Lung (tissue), 12 donors: Measurements from ENCODE around the gene EIF4A3. TPM values are rescaled to one million over a fixed set of nuclear protein-coding genes. Genes with fewer than 3 reads are reported as not detected.
A peak's percentile ranks its signal among the peaks of the same experiment; 100 is the strongest.

Experiments used
- ATAC-seq: fragments of 200-7000 bp; cut with Tn5 transposase; one replicate; pipeline ENCODE4 v1.9.1; 2020; ENCODE audit warnings: moderate number of reproducible peaks; ENCODE audit not compliant: insufficient read depth, low FRiP score
- DNase-seq, 3 donors: peaks; one replicate each; pipeline ENCODE4 v3.0.0-alpha.2; 2013 to 2017
- H3K27ac ChIP-seq, 2 donors: one replicate each; pipeline ENCODE4 v1.5.1; 2013; ENCODE audit warnings: mild to moderate bottlenecking in 2 of 2, moderate library complexity in 2 of 2, control low read depth in 1 of 2, inconsistent platforms in 1 of 2, low read depth in 1 of 2, low read length in 1 of 2
- H3K27me3 ChIP-seq, 3 donors: one replicate each; pipeline ENCODE4 v1.5.1; 2013; ENCODE audit warnings: low read length in 2 of 3; ENCODE audit not compliant: control insufficient read depth in 3 of 3, insufficient read depth in 3 of 3
- H3K36me3 ChIP-seq, 4 donors: one replicate each; pipeline ENCODE4 v1.5.1; 2013; ENCODE audit warnings: low read length in 4 of 4, mild to moderate bottlenecking in 1 of 4, moderate library complexity in 1 of 4; ENCODE audit not compliant: control insufficient read depth in 4 of 4, insufficient read depth in 4 of 4
- H3K4me1 ChIP-seq, 5 donors: one replicate each; pipeline ENCODE4 v1.5.1; 2013; ENCODE audit warnings: low read length in 5 of 5, mild to moderate bottlenecking in 2 of 5, moderate library complexity in 1 of 5; ENCODE audit not compliant: control insufficient read depth in 5 of 5, insufficient read depth in 5 of 5
- H3K4me3 ChIP-seq: one replicate; pipeline ENCODE4 v1.5.1; 2013; ENCODE audit warnings: mild to moderate bottlenecking, control low read depth, moderate library complexity
- H3K9ac ChIP-seq, 2 donors: one replicate each; pipeline ENCODE4 v1.5.1; 2013; ENCODE audit warnings: low read length in 2 of 2, control low read depth in 1 of 2; ENCODE audit not compliant: insufficient read depth in 1 of 2
- H3K9me3 ChIP-seq, 4 donors: one replicate each; pipeline ENCODE4 v1.5.1; 2013; ENCODE audit warnings: low read length in 3 of 4, mild to moderate bottlenecking in 1 of 4, moderate library complexity in 1 of 4; ENCODE audit not compliant: control insufficient read depth in 4 of 4, insufficient read depth in 3 of 4
- CTCF ChIP-seq: IDR thresholded peaks from 2 replicates; pipeline ENCODE4 v1.5.1; 2012; ENCODE audit warnings: mild to moderate bottlenecking; ENCODE audit errors: control extremely low read depth, extremely low read depth
- WGBS, 2 donors: extraction: QIAGEN DNeasy Blood & Tissue Kit; methylation state at CpG; one replicate each; pipeline ENCODE4 v1.1.7; 2013; 5-methylcytosine and 5-hydroxymethylcytosine counted together
- polyA plus RNA-seq, 2 donors: library from polyadenylated mRNA; stranded (reverse); fragments of 200-250 nt; gene quantifications; one replicate each; pipeline ENCODE4 v1.2.1, GENCODE V29; 2013
- total RNA-seq, 2 donors: library from RNA; depleted of rRNA in 1 of 2; stranded (reverse); fragments of >200 nt in 1 of 2; gene quantifications; one replicate each; pipeline ENCODE4 v1.2.1, GENCODE V29; 2014 to 2021
- donor health status: control.
- donor health status: control.
- donor health status: Bipolar disorder and iron deficiency.
- donor health status: healthy.
- donor health status: DM: yes; HTN: yes; CAD: no.

EIF4A3 gene
- total and polyA plus RNA-seq, 4 donors, result 37.4 to 112 (median 62.4) TPM

- H3K27ac ChIP-seq, result no peak overlapping the region
- H3K27me3 ChIP-seq, result no peaks in the 10 kb centered on the region
- no peak overlapping the region for H3K4me3 ChIP-seq
- 91 to 93% methylated on average over 30 of the region's 30 CpGs for WGBS, 2 donors
- peaks cover 0 to 6% (median 0%) of the 10 kb centered on the region in 4 donors for H3K36me3 ChIP-seq
- DNase-seq, result peak in 1 of 3 donors; percentile 9
- no peak for ATAC-seq
- H3K9ac ChIP-seq, result no peak overlapping the region
- TF ChIP-seq CTCF, result no peak
- no peaks in the 10 kb centered on the region for H3K9me3 ChIP-seq
- peaks cover 0 to 9% (median 0%) of the 10 kb centered on the region in 5 donors for H3K4me1 ChIP-seq
These were observed 37.0 kb downstream of the EIF4A3 start for GRCh38 chr17:80109713-80110446.

- Histone ChIP-seq H3K27me3 (no peaks in the 10 kb centered on the region), H3K9me3 (no peaks in the 10 kb centered on the region), H3K4me1 (peaks cover 0 to 9% (median 0%) of the 10 kb centered on the region in 5 donors), H3K36me3 (peaks cover 0 to 6% (median 0%) of the 10 kb centered on the region in 4 donors), H3K9ac (no peak overlapping the region), H3K27ac (no peak overlapping the region), H3K4me3 (no peak overlapping the region)
- 89 to 97% methylated on average over 13 of the region's 13 CpGs for WGBS, 2 donors
- TF ChIP-seq CTCF, result no peak
- no peak for ATAC-seq
- DNase-seq, result peak in 1 of 3 donors; percentile 7
These were observed 37.8 kb downstream of the EIF4A3 start for GRCh38 chr17:80109066-80109660.

GRCh38 chr17:80108036-80108971 lies 38.6 kb downstream of the EIF4A3 start:
- peaks cover 0 to 6% (median 0%) of the 10 kb centered on the region in 4 donors for H3K36me3 ChIP-seq
- no peak overlapping the region for H3K4me3 ChIP-seq
- H3K27ac ChIP-seq, result no peak overlapping the region
- no peaks in the 10 kb centered on the region for H3K27me3 ChIP-seq
- no peak for ATAC-seq
- 91 to 92% methylated on average over 35 to 40 of the region's 40 CpGs for WGBS, 2 donors
- peak in 1 of 3 donors; percentile 4 for DNase-seq
- H3K4me1 ChIP-seq, result peaks cover 0 to 9% (median 0%) of the 10 kb centered on the region in 5 donors
- H3K9me3 ChIP-seq, result no peaks in the 10 kb centered on the region
- H3K9ac ChIP-seq, result no peak overlapping the region
- TF ChIP-seq CTCF, result no peak
